Measurements from ENCODE around the gene GOT1. TPM values are rescaled to one million over a fixed set of nuclear protein-coding genes. Genes with fewer than 3 reads are reported as not detected.

GOT1 gene
- total RNA-seq, 1 donor from 2014 or later: 26.9 TPM

DNA sequence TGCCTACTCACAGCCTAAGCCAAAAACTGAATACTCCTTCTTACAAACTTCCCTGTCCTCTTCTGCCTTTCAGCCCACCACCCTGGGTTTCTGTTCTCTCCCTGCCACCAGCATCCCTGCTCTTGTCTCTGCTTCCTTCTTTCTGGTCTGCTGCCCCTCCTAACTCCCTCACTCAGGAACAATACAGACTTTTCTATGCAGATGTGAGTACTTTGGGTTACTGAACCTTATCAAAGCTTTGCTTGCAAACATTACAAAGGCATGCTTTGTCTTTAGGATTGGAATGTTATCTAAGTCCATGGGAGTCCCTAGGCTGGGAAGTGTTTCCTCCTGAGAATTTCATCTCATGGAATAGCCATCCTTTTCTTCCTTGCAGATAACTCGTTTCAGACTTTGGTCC lies 72.3 kb downstream of the GOT1 start:
- TF ChIP-seq, protein P1, sequence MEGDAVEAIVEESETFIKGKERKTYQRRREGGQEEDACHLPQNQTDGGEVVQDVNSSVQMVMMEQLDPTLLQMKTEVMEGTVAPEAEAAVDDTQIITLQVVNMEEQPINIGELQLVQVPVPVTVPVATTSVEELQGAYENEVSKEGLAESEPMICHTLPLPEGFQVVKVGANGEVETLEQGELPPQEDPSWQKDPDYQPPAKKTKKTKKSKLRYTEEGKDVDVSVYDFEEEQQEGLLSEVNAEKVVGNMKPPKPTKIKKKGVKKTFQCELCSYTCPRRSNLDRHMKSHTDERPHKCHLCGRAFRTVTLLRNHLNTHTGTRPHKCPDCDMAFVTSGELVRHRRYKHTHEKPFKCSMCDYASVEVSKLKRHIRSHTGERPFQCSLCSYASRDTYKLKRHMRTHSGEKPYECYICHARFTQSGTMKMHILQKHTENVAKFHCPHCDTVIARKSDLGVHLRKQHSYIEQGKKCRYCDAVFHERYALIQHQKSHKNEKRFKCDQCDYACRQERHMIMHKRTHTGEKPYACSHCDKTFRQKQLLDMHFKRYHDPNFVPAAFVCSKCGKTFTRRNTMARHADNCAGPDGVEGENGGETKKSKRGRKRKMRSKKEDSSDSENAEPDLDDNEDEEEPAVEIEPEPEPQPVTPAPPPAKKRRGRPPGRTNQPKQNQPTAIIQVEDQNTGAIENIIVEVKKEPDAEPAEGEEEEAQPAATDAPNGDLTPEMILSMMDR (IDR thresholded peaks at IDR 0.05; ENCODE audit: unreplicated experiment): no peak
- H3K9me3 Mint-ChIP-seq (ENCODE audit: low read depth): no peaks in the 10 kb centered on the region
- no peak overlapping the region for H3K4me3 Mint-ChIP-seq (ENCODE audit: low read depth)
- peaks cover 11% of the 10 kb centered on the region for H3K4me1 Mint-ChIP-seq (ENCODE audit: low read depth)
- peaks cover 23% of the 10 kb centered on the region for H3K27me3 Mint-ChIP-seq
- no peaks in the 10 kb centered on the region for H3K36me3 Mint-ChIP-seq (ENCODE audit: insufficient read depth)
- no peak for DNase-seq (ENCODE audit: low spot score, unreplicated experiment)
- H3K27ac Mint-ChIP-seq: peak overlapping the region; percentile 68

DNA sequence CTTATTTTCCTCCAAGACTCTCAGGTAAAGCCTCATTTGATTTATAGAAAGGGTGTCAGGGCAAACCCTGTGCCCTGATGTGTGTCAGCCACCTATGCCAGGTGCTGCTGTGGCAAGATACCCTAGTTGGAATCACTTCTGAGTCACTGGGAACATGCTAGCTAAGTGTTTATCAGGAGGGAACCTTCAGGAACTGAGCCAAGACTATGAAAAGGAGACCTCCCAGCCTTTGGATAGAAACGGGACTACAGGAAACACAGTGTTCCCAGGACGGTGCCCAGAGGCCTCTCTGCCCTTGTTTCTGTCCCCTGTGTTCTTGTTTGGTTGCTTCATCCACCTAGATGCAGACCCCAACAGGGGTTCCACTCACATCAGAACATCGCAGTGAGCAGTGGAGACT lies 72.7 kb downstream of the GOT1 start:
- Mint-ChIP-seq H3K4me3 (ENCODE audit: low read depth) (no peak overlapping the region), H3K27me3 (peaks cover 19% of the 10 kb centered on the region)
- TF ChIP-seq, protein P1 (IDR thresholded peaks at IDR 0.05; ENCODE audit: unreplicated experiment): no peak

DNA sequence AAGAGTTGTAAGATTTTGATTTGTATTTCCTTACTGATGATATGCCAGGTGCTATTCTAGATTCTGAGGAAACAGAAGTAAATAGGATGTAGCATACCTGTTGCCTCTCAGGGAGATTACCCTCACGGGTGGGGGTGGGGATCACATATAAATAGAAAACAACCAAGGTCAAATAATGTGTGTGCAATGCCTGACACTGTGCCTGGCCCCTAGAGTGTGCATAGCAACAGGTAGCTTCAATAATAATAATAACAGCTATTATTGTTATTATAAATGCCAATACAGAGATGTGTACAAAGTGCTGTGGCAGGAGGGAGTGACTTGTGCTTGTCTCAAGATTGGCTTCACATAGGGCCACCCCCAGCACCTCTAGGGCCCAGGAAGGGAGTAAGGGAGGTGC lies 77.2 kb downstream of the GOT1 start:
- H3K36me3 Mint-ChIP-seq (ENCODE audit: insufficient read depth): no peaks in the 10 kb centered on the region
- peaks cover 16% of the 10 kb centered on the region for H3K27me3 Mint-ChIP-seq
- no peak for DNase-seq (ENCODE audit: low spot score, unreplicated experiment)
- TF ChIP-seq, protein P1 (IDR thresholded peaks at IDR 0.05; ENCODE audit: unreplicated experiment): no peak
- H3K4me3 Mint-ChIP-seq (ENCODE audit: low read depth): no peak overlapping the region
- H3K4me1 Mint-ChIP-seq (ENCODE audit: low read depth): peaks cover 4% of the 10 kb centered on the region
- no peaks in the 10 kb centered on the region for H3K9me3 Mint-ChIP-seq (ENCODE audit: low read depth)
- no peak overlapping the region for H3K27ac Mint-ChIP-seq

More for the DNA sequence above, 72.7 kb downstream of the GOT1 start:
- peaks cover 11% of the 10 kb centered on the region for H3K4me1 Mint-ChIP-seq (ENCODE audit: low read depth)
- DNase-seq (ENCODE audit: low spot score, unreplicated experiment): no peak
- no peaks in the 10 kb centered on the region for H3K9me3 Mint-ChIP-seq (ENCODE audit: low read depth)
- no peaks in the 10 kb centered on the region for H3K36me3 Mint-ChIP-seq (ENCODE audit: insufficient read depth)
- peak overlapping the region; percentile 68 for H3K27ac Mint-ChIP-seq

DNA sequence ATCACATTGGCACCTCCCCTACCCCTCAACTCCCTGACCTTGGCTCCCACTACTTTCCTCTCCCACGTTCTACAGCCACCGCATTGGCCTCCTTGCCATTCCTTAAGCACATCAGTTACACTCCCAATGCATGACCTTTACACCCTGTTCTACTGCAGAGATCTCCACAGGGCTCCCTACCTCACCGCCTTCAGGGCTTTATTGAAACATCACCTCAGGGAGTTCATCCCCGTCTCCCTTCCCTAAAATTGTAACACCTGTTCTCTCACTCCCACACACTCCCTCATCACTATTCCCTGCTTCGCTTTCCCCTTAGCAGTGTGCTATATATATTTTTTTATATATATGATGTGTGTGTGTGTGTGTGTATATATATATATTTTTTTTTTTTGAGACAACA lies 82.8 kb downstream of the GOT1 start:
- Mint-ChIP-seq H3K4me1 (ENCODE audit: low read depth) (no peaks in the 10 kb centered on the region), H3K4me3 (ENCODE audit: low read depth) (no peak overlapping the region), H3K27ac (no peak overlapping the region), H3K9me3 (ENCODE audit: low read depth) (no peaks in the 10 kb centered on the region), H3K27me3 (peaks cover 7% of the 10 kb centered on the region), H3K36me3 (ENCODE audit: insufficient read depth) (no peaks in the 10 kb centered on the region)
- no peak for DNase-seq (ENCODE audit: low spot score, unreplicated experiment)
- TF ChIP-seq, protein P1 (IDR thresholded peaks at IDR 0.05; ENCODE audit: unreplicated experiment): no peak

Other genes starting within 250 kb of the GOT1 start
- 0.10 TPM in 1 of 2 replicates, not detected in the other for gene HPSE2, start 194.8 kb downstream of the GOT1 start, total RNA-seq
- 0.36 and 0.38 TPM in 2 replicates for gene CNNM1, start 101.3 kb downstream of the GOT1 start, total RNA-seq
- not detected in 2 replicates for gene NKX2-3, start 102.3 kb upstream of the GOT1 start, total RNA-seq
- gene SLC25A28, start 189.8 kb upstream of the GOT1 start, total RNA-seq: 29.4 and 32.0 TPM in 2 replicates
- 29.1 and 31.2 TPM in 2 replicates for gene ENTPD7, start 228.9 kb upstream of the GOT1 start, total RNA-seq

Data from progenitor cell of endocrine pancreas (in vitro differentiated cells).